GM10266 (cell line): ENCODE measurements around the gene ZNRF1.
"Not testable (repeated sequence)": the region's sequence is repeated elsewhere in the genome, so short reads cannot be mapped to it uniquely, and the experiment has no call there.

Experiments
- DNase-seq: peaks from one replicate; pipeline ENCODE4 v3.0.0; 2012; ENCODE audit errors: extremely low spot score
- TF ChIP-seq, protein P1 (sequence below): IDR thresholded peaks from 2 replicates; pipeline ENCODE4 v1.5.1; 2012; ENCODE audit warnings: mild to moderate bottlenecking, low read depth; ENCODE audit not compliant: control insufficient read depth, insufficient read depth; ENCODE audit errors: missing control alignments

ZNRF1 gene

DNA sequence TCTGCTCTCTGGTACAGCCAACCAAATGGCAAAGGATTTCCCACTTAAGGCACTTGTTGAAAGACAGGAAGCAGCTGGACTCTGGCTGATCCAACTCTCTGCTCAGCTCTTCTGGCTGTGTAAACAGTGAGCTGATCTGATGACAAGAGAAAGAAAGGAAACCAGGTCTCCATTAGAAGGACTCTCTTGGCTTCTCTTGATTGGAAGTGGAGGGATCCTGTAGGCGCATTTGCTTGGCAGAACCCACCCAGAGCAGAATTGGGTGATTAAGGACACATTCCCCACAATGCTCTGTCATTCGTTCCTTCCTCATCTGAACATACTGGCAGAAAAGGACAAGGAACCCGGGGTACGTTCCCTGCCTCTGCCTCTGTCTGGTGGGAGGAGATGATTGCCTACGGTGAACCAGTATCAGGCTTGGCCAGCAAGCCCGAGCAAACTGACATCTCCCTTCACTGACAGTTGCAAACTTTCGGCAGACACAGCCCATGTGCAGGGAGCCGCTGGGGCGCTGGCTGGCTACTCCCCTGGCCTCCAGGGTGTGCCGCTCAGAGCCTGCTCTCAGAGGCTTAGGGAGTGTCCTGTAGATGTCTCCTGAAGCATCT lies 88.7 kb downstream of the ZNRF1 start:
- DNase-seq, result no peak
- TF ChIP-seq, protein P1, sequence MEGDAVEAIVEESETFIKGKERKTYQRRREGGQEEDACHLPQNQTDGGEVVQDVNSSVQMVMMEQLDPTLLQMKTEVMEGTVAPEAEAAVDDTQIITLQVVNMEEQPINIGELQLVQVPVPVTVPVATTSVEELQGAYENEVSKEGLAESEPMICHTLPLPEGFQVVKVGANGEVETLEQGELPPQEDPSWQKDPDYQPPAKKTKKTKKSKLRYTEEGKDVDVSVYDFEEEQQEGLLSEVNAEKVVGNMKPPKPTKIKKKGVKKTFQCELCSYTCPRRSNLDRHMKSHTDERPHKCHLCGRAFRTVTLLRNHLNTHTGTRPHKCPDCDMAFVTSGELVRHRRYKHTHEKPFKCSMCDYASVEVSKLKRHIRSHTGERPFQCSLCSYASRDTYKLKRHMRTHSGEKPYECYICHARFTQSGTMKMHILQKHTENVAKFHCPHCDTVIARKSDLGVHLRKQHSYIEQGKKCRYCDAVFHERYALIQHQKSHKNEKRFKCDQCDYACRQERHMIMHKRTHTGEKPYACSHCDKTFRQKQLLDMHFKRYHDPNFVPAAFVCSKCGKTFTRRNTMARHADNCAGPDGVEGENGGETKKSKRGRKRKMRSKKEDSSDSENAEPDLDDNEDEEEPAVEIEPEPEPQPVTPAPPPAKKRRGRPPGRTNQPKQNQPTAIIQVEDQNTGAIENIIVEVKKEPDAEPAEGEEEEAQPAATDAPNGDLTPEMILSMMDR, result no peak

DNA sequence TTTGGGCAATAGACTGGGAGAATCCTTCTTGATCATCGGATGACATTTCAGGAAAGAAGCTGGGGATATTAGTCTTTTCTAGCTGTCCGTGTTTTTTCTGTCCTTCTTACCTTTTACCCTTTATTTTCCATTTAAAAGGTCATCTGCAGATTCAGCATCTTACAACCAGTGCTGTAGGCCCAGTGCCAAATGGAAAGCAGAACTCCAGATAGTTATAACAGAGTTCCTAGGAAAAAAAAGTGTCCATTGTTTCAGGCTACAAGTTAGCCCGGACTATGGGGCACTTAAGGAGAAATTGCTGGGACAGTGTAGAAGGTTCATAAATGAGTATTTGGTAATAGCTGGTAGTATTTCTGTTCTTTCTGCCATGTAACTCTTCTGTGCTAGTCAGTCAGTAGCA lies 89.4 kb downstream of the ZNRF1 start:
- TF ChIP-seq, protein P1, result no peak
- DNase-seq, result no peak

DNA sequence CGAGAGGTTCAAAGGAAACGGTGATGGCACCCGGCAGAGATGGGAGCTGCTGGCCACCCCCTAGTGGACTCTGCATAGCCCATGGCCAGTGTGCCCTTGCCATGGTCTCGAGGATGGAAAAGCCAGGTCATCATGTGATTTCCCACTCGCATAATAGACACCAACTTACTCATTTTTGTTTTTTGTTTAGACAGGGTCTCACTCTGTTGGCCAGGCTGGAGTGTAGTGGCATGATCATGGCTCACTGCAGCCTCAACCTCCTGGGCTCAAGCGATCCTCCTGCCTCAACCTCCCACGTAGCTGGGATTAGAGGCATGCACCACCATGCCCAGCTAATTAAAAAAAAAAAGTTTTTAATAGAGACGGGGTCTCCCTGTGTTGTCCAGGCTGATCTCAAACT lies 90.1 kb downstream of the ZNRF1 start:
- TF ChIP-seq, protein P1, result no peak
- DNase-seq, result no peak

DNA sequence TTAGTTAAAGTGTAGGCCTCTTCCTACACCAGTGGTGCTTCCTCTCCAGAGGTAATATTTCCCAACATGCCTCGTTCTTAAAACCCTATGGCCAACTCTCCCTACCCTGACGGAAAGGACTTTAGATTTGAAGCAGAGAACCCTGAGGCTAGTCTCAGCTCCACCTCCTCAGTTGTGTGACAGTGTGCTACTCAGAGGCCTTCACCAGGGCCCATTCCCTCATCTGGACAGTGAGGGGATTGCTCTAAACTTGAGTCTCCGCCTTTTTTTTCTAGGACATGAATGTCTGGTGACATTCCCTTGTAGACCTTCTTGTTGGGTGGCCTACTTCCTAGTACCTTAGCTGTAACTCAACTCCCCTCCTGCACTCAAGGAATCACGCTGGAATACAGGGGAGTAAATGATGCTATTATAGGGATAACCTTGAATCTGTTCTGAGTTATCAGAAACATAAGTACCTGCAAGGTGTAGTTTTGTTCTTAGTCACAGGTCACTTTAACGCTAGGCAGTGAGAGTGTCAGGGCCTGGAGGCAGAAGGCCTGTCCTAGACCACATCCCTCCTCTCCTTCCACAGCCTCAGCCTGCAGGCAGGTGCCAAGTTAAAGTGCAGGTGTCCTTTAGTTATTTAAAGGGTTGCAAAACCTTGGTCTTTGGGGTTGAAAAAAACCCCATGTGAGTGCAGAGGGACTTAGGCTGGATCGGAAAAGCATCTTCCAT lies 90.8 kb downstream of the ZNRF1 start:
- TF ChIP-seq, protein P1, result no peak
- no peak for DNase-seq

DNA sequence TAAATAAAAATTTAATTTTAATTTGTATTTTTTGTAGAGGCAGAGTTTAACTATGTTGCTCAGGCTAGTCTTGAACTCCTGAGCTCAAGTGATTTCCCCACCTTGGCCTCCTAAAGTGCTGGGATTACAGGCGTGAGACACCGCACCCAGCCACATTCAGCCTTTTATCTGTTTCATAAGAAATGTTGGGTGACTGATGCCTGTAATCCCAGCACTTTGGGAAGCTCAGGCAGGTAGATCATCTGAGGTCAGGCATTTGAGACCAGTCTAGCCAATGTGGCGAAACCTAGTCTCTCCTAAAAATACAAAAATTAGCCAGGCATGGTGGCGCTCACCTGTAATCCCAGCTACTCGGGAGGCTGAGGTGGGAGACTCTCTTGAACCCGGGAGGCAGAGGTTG lies 92.1 kb downstream of the ZNRF1 start:
- DNase-seq, result not testable (repeated sequence)

DNA sequence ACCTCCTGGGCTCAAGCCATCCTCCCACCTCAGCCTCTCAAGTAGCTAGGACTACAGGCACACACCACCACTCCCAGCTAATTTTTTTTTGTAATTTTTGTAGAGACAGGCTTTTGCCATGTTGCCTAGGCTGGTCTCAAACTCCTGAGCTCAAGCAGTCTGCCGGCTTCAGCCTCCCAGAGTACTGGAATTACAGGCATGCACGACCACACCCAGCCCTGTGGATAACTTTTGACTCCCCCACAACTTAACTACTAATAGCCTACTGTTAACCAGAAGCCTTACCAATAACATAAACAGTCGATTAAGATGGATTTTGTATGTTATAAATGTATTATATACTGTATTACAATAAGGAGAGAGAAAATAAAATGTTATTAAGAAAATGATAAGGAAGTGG lies 92.8 kb downstream of the ZNRF1 start:
- not testable (repeated sequence) for DNase-seq

DNA sequence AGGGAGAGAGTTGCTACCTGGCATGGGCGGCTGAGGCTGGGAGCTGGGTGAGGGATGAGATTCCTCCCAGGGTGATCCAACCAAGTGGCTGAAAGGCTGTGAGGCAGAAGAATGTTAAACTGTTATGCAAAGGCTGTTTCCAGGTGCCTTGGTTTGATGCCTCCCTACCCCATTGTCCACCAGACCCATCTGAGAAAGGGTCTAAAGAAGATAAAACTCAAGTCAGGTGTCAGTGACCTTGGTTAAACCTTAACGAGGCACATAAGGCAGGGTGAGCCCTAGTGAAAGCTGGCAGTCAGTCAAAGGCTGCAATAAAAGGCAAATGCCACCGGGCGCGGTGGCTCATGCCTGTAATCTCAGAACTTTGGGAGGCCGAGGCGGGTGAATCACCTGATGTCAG lies 94.0 kb downstream of the ZNRF1 start:
- no peak for DNase-seq
- TF ChIP-seq, protein P1, result no peak

DNA sequence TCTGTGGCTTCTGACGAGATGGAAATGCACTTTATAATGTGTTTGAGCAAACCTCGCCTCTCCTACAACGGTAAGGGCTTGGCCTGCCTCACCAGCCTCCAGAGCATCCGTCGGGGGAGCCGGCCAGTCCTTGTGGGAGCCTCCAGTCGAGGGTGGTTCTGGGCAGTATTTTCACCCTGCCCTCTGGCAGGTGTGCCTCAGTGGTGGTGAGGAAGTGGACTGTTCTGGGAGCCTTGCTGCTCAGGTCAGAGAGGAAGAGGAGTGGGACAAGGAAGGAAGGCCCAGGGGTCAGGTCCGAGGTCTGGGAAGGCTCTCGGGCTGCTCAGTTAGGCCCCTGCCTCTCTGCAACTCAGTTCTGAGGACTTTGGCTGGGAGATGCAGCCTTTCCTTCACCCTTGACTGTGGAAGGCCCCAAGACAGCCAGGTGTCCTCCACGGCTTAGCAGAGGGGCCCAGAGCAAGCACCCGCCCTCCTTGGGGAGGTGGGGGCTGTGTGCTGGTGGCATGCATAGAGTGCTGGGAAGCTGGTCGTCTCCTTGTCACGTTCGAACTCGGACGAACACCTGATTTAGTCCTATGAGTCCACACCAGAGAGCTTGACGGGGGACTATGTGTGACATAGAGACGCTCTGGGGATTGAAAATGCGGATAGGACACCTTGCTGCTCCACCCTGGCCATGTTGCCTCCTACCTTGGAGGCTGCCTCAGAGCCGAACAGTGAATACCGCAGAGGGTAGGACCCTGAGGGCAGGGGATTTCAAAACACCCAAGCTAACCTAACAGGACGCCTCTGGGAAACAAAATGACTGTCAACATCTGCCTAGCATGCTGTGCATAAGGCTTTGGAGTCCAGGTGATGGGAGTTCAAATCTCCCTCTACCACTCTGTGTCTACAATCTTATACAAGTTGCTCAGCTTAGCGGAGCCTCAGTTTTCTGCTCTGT lies 95.0 kb downstream of the ZNRF1 start:
- DNase-seq, result no peak
- TF ChIP-seq, protein P1, result no peak
